ENCODE results near the gene NFKB2.

The NFKB2 gene

GRCh38 chr10:102399217-102400021 lies 3.9 kb downstream of the NFKB2 start:
- peak; percentile 92 for DNase-seq (ENCODE audit: low spot score)
- TF ChIP-seq, protein P1, sequence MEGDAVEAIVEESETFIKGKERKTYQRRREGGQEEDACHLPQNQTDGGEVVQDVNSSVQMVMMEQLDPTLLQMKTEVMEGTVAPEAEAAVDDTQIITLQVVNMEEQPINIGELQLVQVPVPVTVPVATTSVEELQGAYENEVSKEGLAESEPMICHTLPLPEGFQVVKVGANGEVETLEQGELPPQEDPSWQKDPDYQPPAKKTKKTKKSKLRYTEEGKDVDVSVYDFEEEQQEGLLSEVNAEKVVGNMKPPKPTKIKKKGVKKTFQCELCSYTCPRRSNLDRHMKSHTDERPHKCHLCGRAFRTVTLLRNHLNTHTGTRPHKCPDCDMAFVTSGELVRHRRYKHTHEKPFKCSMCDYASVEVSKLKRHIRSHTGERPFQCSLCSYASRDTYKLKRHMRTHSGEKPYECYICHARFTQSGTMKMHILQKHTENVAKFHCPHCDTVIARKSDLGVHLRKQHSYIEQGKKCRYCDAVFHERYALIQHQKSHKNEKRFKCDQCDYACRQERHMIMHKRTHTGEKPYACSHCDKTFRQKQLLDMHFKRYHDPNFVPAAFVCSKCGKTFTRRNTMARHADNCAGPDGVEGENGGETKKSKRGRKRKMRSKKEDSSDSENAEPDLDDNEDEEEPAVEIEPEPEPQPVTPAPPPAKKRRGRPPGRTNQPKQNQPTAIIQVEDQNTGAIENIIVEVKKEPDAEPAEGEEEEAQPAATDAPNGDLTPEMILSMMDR (IDR thresholded peaks at IDR 0.05; ENCODE audit: extremely low read depth, insufficient read depth, missing control alignments): peak; percentile 99
- in situ Hi-C loops (cut with MboI; ENCODE audit: low pct_unique_long_range_greater_than_20kb, low sequenced_read_pairs, unreplicated experiment): no loop called here

DNA sequence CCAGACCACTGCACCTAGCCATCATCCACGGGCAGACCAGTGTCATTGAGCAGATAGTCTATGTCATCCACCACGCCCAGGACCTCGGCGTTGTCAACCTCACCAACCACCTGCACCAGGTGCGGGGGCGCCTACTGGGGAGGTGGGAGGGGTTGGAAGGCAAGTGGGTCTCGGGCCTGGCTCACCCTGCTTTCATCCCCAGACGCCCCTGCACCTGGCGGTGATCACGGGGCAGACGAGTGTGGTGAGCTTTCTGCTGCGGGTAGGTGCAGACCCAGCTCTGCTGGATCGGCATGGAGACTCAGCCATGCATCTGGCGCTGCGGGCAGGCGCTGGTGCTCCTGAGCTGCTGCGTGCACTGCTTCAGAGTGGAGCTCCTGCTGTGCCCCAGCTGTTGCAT lies 4.6 kb downstream of the NFKB2 start:
- TF ChIP-seq, protein P1 (IDR thresholded peaks at IDR 0.05; ENCODE audit: extremely low read depth, insufficient read depth, missing control alignments): no peak
- DNase-seq (ENCODE audit: low spot score): no peak
- in situ Hi-C loops (cut with MboI; ENCODE audit: low pct_unique_long_range_greater_than_20kb, low sequenced_read_pairs, unreplicated experiment): no loop called here

GRCh38 chr10:102400598-102401341 lies 5.3 kb downstream of the NFKB2 start:
- in situ Hi-C loops (cut with MboI; ENCODE audit: low pct_unique_long_range_greater_than_20kb, low sequenced_read_pairs, unreplicated experiment): no loop called here
- TF ChIP-seq, protein P1 (IDR thresholded peaks at IDR 0.05; ENCODE audit: extremely low read depth, insufficient read depth, missing control alignments): no peak
- DNase-seq (ENCODE audit: low spot score): no peak

DNA sequence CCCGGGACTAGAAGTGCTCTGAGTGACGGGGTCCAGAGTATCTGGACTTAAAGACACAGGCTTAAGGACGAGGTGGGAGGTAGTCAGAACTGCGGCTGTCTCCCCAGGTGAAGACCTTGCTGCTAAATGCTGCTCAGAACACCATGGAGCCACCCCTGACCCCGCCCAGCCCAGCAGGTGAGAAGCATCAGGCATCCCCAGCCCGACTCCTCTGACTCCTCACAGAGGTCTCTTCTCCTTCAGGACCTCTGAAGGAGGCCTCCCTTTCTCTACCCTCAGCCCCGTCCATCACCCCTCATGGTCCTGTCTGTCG lies 5.8 kb downstream of the NFKB2 start:
- in situ Hi-C loops (cut with MboI; ENCODE audit: low pct_unique_long_range_greater_than_20kb, low sequenced_read_pairs, unreplicated experiment): no loop called here
- DNase-seq (ENCODE audit: low spot score): no peak
- TF ChIP-seq, protein P1 (IDR thresholded peaks at IDR 0.05; ENCODE audit: extremely low read depth, insufficient read depth, missing control alignments): no peak

DNA sequence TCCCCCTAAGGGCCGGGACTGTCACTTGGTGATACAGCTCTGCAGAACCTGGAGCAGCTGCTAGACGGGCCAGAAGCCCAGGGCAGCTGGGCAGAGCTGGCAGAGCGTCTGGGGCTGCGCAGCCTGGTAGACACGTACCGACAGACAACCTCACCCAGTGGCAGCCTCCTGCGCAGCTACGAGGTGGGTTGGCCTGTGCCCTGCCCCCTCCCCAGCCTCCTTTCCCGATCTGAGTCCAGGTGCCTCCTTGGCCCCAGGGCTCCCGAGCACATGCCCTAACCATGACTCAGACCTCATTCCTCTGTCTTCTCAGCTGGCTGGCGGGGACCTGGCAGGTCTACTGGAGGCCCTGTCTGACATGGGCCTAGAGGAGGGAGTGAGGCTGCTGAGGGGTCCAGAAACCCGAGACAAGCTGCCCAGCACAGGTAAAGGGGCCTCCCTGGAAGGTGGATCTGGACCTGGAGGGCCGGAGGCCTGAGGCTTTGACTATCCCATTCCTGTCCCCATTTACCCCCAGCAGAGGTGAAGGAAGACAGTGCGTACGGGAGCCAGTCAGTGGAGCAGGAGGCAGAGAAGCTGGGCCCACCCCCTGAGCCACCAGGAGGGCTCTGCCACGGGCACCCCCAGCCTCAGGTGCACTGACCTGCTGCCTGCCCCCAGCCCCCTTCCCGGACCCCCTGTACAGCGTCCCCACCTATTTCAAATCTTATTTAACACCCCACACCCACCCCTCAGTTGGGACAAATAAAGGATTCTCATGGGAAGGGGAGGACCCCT lies 6.4 kb downstream of the NFKB2 start:
- TF ChIP-seq, protein P1 (IDR thresholded peaks at IDR 0.05; ENCODE audit: extremely low read depth, insufficient read depth, missing control alignments): no peak
- no peak for DNase-seq (ENCODE audit: low spot score)
- in situ Hi-C loops (cut with MboI; ENCODE audit: low pct_unique_long_range_greater_than_20kb, low sequenced_read_pairs, unreplicated experiment): no loop called here

DNA sequence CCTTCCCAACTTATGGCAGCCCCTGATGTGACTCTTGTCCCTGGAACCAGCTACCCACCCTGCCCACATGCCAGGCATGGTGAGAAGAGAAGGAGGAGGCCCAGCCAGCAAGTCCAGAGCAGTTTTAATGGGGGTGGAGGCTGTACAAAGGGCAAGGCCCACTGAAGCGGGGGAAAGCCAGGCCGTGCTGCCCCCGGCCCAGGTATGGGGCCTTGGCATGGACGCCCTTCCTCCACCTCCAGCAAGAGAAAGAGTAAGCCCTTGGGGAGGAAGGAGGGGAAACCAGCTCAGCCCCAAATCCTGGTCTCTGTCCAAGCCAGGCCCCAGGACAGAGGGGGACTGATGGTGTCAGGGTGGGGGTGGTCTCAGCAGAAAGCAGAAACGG lies 7.0 kb downstream of the NFKB2 start:
- DNase-seq (ENCODE audit: low spot score): no peak
- TF ChIP-seq, protein P1 (IDR thresholded peaks at IDR 0.05; ENCODE audit: extremely low read depth, insufficient read depth, missing control alignments): no peak
- in situ Hi-C loops (cut with MboI; ENCODE audit: low pct_unique_long_range_greater_than_20kb, low sequenced_read_pairs, unreplicated experiment): no loop called here

Measured in GM13977 (cell line).